ENCODE data around the gene HLA-DOA.

DNA sequence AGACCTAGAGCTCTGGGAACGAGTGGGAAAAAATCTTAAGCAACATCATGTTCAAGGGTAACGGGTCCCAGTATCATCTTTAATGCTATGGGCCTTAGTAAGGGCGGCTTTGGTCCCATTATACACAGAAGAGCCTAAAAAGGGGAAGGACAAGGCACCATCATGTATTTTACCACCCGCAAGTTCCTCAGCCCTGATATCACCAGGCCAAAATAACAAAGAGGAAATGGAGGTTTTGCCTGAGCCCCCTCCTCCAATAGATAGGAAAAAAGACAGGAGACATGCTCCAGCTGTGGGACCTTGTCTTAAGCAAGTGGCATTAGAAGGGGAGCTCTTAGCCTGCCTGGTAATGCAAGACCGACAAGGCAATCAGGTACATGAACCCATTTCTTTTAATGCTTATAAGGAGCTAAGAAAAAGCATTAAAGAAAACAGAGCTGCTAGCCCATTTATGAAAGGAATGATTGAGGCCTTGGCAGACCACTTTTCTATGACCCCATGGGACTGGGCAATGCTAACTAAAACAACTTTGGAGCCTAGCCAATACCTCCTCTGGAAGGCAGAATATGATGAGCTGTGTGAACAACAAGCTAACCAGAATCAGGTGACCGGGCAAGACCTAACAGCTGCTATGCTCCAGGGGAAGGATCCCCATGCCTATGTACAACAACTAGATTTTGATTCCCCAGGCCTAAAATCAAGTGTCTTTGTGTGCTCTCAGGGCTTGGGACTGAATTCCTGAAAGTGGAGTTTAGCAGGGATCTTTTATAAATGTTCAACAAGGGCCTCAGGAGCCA lies 40.8 kb upstream of the HLA-DOA start:
- TF ChIP-seq NR2C2 (CRISPR knock-in tag; IDR thresholded peaks at IDR 0.05), result no peak
- no peak for TF ChIP-seq CTCF (IDR thresholded peaks at IDR 0.05)
- TF ChIP-seq, protein P1, sequence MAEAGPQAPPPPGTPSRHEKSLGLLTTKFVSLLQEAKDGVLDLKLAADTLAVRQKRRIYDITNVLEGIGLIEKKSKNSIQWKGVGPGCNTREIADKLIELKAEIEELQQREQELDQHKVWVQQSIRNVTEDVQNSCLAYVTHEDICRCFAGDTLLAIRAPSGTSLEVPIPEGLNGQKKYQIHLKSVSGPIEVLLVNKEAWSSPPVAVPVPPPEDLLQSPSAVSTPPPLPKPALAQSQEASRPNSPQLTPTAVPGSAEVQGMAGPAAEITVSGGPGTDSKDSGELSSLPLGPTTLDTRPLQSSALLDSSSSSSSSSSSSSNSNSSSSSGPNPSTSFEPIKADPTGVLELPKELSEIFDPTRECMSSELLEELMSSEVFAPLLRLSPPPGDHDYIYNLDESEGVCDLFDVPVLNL (CRISPR knock-in tag; IDR thresholded peaks at IDR 0.05; ENCODE audit: borderline replicate concordance, low read depth), result no peak
- no peak for TF ChIP-seq FOXP1 (CRISPR knock-in tag; IDR thresholded peaks at IDR 0.05; ENCODE audit: borderline replicate concordance)
- TF ChIP-seq, protein P2, sequence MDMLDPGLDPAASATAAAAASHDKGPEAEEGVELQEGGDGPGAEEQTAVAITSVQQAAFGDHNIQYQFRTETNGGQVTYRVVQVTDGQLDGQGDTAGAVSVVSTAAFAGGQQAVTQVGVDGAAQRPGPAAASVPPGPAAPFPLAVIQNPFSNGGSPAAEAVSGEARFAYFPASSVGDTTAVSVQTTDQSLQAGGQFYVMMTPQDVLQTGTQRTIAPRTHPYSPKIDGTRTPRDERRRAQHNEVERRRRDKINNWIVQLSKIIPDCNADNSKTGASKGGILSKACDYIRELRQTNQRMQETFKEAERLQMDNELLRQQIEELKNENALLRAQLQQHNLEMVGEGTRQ (CRISPR knock-in tag; IDR thresholded peaks at IDR 0.05), result no peak
- no peak for TF ChIP-seq NR1H2 (CRISPR knock-in tag; IDR thresholded peaks at IDR 0.05)
- no peak for TF ChIP-seq TEAD1 (CRISPR knock-in tag; IDR thresholded peaks at IDR 0.05)
- TF ChIP-seq, protein P3, sequence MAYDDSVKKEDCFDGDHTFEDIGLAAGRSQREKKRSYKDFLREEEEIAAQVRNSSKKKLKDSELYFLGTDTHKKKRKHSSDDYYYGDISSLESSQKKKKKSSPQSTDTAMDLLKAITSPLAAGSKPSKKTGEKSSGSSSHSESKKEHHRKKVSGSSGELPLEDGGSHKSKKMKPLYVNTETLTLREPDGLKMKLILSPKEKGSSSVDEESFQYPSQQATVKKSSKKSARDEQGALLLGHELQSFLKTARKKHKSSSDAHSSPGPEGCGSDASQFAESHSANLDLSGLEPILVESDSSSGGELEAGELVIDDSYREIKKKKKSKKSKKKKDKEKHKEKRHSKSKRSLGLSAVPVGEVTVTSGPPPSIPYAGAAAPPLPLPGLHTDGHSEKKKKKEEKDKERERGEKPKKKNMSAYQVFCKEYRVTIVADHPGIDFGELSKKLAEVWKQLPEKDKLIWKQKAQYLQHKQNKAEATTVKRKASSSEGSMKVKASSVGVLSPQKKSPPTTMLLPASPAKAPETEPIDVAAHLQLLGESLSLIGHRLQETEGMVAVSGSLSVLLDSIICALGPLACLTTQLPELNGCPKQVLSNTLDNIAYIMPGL (CRISPR knock-in tag; IDR thresholded peaks at IDR 0.05), result no peak
- TF ChIP-seq CREB1 (CRISPR knock-in tag; IDR thresholded peaks at IDR 0.05), result no peak
- TF ChIP-seq MAX (CRISPR knock-in tag; IDR thresholded peaks at IDR 0.05), result no peak

All from WTC11 (cell line).